ENCODE measurements around the gene TMEM271. TPM values are rescaled to one million over a fixed set of nuclear protein-coding genes. Genes with fewer than 3 reads are reported as not detected.

Gene TMEM271
- total and polyA plus RNA-seq, 2 donors (not counting 1 experiment from before 2014, with no cell fraction given): not detected

DNA sequence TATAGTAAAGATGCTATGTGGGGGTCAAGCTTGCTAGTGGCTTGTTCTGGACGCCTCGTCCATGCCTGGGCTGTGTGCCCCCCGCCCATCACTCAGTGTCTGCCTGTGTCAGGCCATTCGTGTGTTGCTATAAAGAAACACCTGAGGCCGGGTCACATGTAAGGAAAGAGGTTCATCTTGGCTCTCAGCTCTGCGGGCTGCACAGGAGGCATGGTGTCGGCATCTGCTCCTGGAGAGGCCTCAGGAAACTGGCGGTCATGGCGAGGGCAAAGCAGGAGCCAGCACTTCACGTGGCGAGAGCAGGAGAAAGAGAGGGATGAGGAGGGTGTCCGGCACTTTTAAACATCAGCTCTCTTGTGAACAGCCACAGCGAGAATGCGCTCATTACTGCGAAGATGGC, 51.9 kb downstream of the TMEM271 start:
- no peak overlapping the region for H3K27ac ChIP-seq (ENCODE audit: insufficient read depth, low read length)
- no peaks in the 10 kb centered on the region for H3K27me3 ChIP-seq (ENCODE audit: control insufficient read depth, insufficient read depth, low read length)
- H3K36me3 ChIP-seq (ENCODE audit: control insufficient read depth, insufficient read depth, low read length): peaks cover 26% of the 10 kb centered on the region
- no peak overlapping the region for H2AFZ ChIP-seq (ENCODE audit: low read length)
- no peak overlapping the region for H3K9ac ChIP-seq (ENCODE audit: insufficient read depth, low read length)
- H3K4me2 ChIP-seq (ENCODE audit: extremely low read depth, insufficient read depth, low read length): no peak overlapping the region
- no peaks in the 10 kb centered on the region for H4K20me1 ChIP-seq (ENCODE audit: control insufficient read depth, extremely low read depth, insufficient read depth, low read length)
- H3K9me3 ChIP-seq (ENCODE audit: control insufficient read depth, insufficient read depth, low read depth, low read length): no peaks in the 10 kb centered on the region
- DNase-seq (ENCODE audit: low read depth in 2 of 2): no peak
- TF ChIP-seq, protein P1, sequence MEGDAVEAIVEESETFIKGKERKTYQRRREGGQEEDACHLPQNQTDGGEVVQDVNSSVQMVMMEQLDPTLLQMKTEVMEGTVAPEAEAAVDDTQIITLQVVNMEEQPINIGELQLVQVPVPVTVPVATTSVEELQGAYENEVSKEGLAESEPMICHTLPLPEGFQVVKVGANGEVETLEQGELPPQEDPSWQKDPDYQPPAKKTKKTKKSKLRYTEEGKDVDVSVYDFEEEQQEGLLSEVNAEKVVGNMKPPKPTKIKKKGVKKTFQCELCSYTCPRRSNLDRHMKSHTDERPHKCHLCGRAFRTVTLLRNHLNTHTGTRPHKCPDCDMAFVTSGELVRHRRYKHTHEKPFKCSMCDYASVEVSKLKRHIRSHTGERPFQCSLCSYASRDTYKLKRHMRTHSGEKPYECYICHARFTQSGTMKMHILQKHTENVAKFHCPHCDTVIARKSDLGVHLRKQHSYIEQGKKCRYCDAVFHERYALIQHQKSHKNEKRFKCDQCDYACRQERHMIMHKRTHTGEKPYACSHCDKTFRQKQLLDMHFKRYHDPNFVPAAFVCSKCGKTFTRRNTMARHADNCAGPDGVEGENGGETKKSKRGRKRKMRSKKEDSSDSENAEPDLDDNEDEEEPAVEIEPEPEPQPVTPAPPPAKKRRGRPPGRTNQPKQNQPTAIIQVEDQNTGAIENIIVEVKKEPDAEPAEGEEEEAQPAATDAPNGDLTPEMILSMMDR (conservative IDR thresholded peaks at IDR 0.05 in 1 of 2, IDR thresholded peaks at IDR 0.05 in 1 of 2; ENCODE audit: low read depth in 1 of 2, low read length in 2 of 2): no peak
- no peak for TF ChIP-seq EZH2 (IDR thresholded peaks at IDR 0.05; ENCODE audit: low read length, missing control alignments)
- no peaks in the 10 kb centered on the region for H3K4me1 ChIP-seq (ENCODE audit: control insufficient read depth, extremely low read depth, insufficient read depth, low read length)
- H3K4me3 ChIP-seq (replicated peaks in 1 of 4; ENCODE audit: control extremely low read depth in 1 of 4, insufficient read depth in 1 of 4, low read depth in 3 of 4, low read length in 4 of 4): no peak overlapping the region
- no peaks in the 10 kb centered on the region for H3K79me2 ChIP-seq (ENCODE audit: control insufficient read depth, insufficient read depth, low read length)

Other genes with a start within 250 kb of the TMEM271 start
- 8.9 and 9.8 TPM in 2 replicates for gene ZNF141, start 238.5 kb downstream of the TMEM271 start, total RNA-seq
- gene ZNF141, start 238.5 kb downstream of the TMEM271 start, polyA plus RNA-seq: 3.3 and 5.1 TPM in 2 replicates
- 20.3 and 22.1 TPM in 2 replicates for gene ZNF721, start 77.1 kb downstream of the TMEM271 start, total RNA-seq
- gene ZNF721, start 77.1 kb downstream of the TMEM271 start, polyA plus RNA-seq: 9.7 and 10.2 TPM in 2 replicates
- gene PIGG, start 77.1 kb downstream of the TMEM271 start, total RNA-seq: 38.3 and 52.4 TPM in 2 replicates
- gene PIGG, start 77.1 kb downstream of the TMEM271 start, polyA plus RNA-seq: 33.4 and 40.7 TPM in 2 replicates
- gene PDE6B, start 49.3 kb upstream of the TMEM271 start, total RNA-seq: 2.1 and 2.8 TPM in 2 replicates
- 0.15 TPM in 1 of 2 replicates, not detected in the other for gene PDE6B, start 49.3 kb upstream of the TMEM271 start, polyA plus RNA-seq
- gene ATP5ME, start 98.0 kb upstream of the TMEM271 start, total RNA-seq: 204 and 257 TPM in 2 replicates
- 356 and 367 TPM in 2 replicates for gene ATP5ME, start 98.0 kb upstream of the TMEM271 start, polyA plus RNA-seq
- 13.4 and 14.4 TPM in 2 replicates for gene MYL5, start 98.2 kb upstream of the TMEM271 start, total RNA-seq
- gene MYL5, start 98.2 kb upstream of the TMEM271 start, polyA plus RNA-seq: 8.6 and 9.6 TPM in 2 replicates
- gene SLC49A3, start 112.9 kb upstream of the TMEM271 start, total RNA-seq: 3.9 and 5.1 TPM in 2 replicates
- gene SLC49A3, start 112.9 kb upstream of the TMEM271 start, polyA plus RNA-seq: 0.42 and 0.62 TPM in 2 replicates
- gene PCGF3, start 129.5 kb upstream of the TMEM271 start, total RNA-seq: 27.1 and 30.0 TPM in 2 replicates
- gene PCGF3, start 129.5 kb upstream of the TMEM271 start, polyA plus RNA-seq: 24.8 and 25.6 TPM in 2 replicates
- 0.66 TPM in 1 of 2 replicates, not detected in the other for gene CPLX1, start 249.8 kb upstream of the TMEM271 start, total RNA-seq
- 0.03 and 0.09 TPM in 2 replicates for gene CPLX1, start 249.8 kb upstream of the TMEM271 start, polyA plus RNA-seq